PC-3 (cell line): ENCODE measurements around the gene FAN1. TPM values are rescaled to one million over a fixed set of nuclear protein-coding genes. Genes with fewer than 3 reads are reported as not detected.

Experiments used
- ATAC-seq: fragments of 200-7000 bp; cut with Tn5 transposase; 2 replicates; pipeline ENCODE4 v1.9.1; 2020; ENCODE audit warnings: mild to moderate bottlenecking, moderate library complexity
- BruUV-seq: library from RNA; stranded (reverse); fragments of 400-500 nt; replicated peaks from 2 replicates; lab custom pipeline; 2021; lab: Mats Ljungman, UMichigan
- CTCF ChIA-PET: fragments of 300-600 bp; sonication (Branson Sonifier 250); formaldehyde crosslinking; loops from one replicate; lab custom pipeline; 2022; ENCODE audit warnings: antibody characterized with exemption; lab: Charles Lee
- POLR2A ChIA-PET: fragments of 300-600 bp; sonication (Branson Sonifier 250); formaldehyde crosslinking; loops from one replicate; lab custom pipeline; 2022; ENCODE audit warnings: antibody characterized with exemption; ENCODE audit not compliant: unreplicated experiment; lab: Charles Lee
- DNase-seq: peaks from one replicate; pipeline ENCODE4 v3.0.0-alpha.2; 2015
- H2AFZ ChIP-seq: fragments of 300-600 bp; sonication (generic); 2 replicates; pipeline ENCODE4 v1.6.0; 2016; ENCODE audit warnings: antibody characterized with exemption, low read length
- H3F3A ChIP-seq: fragments of 300-600 bp; sonication (generic); one replicate; pipeline ENCODE4 v1.6.0; 2017; ENCODE audit warnings: antibody characterized with exemption, low read length, control low read depth, mild to moderate bottlenecking; ENCODE audit not compliant: unreplicated experiment
- H3K27ac ChIP-seq: fragments of 300-600 bp; sonication (generic); 2 replicates; pipeline ENCODE4 v1.5.1; 2016; ENCODE audit warnings: mild to moderate bottlenecking, low read length
- H3K27me3 ChIP-seq: fragments of 300-600 bp; sonication (generic); 2 replicates; pipeline ENCODE4 v1.6.1; 2016; ENCODE audit warnings: low read length, mixed read lengths
- H3K36me3 ChIP-seq: fragments of 300-600 bp; sonication (generic); 2 replicates; pipeline ENCODE4 v1.6.1; 2016; ENCODE audit warnings: low read depth, mixed run types, low read length, mixed read lengths
- H3K4me1 ChIP-seq: fragments of 300-600 bp; sonication (generic); 2 replicates; pipeline ENCODE4 v1.5.1; 2016; ENCODE audit warnings: low read length; ENCODE audit not compliant: insufficient read depth
- H3K4me2 ChIP-seq: fragments of 300-600 bp; sonication (generic); 2 replicates; pipeline ENCODE4 v1.6.0; 2016; ENCODE audit warnings: low read length
- H3K4me3 ChIP-seq: fragments of 300-600 bp; sonication (generic); 2 replicates; pipeline ENCODE4 v1.5.1; 2016; ENCODE audit warnings: mild to moderate bottlenecking, low read length, mixed read lengths
- H3K79me2 ChIP-seq: fragments of 300-600 bp; sonication (generic); 2 replicates; pipeline ENCODE4 v1.6.1; 2017; ENCODE audit warnings: low read length, mixed read lengths
- H3K9ac ChIP-seq: fragments of 300-600 bp; sonication (generic); 2 replicates; pipeline ENCODE4 v1.6.0; 2016; ENCODE audit warnings: mild to moderate bottlenecking, low read length
- H3K9me2 ChIP-seq: fragments of 300-600 bp; sonication (generic); replicated peaks from 2 replicates; pipeline ENCODE4 v1.6.1; 2016; ENCODE audit warnings: mixed run types, low read length, mixed read lengths
- H3K9me3 ChIP-seq: fragments of 300-600 bp; sonication (generic); 2 replicates; pipeline ENCODE4 v1.6.1; 2016; ENCODE audit warnings: low read length, mixed read lengths
- H4K20me1 ChIP-seq: fragments of 300-600 bp; sonication (generic); 2 replicates; pipeline ENCODE4 v1.6.1; 2016; ENCODE audit warnings: low read length, mixed read lengths
- EZH2 ChIP-seq: fragments of 300-600 bp; sonication (generic); IDR thresholded peaks from one replicate; pipeline ENCODE4 v1.6.1; 2017; ENCODE audit warnings: antibody characterized with exemption, mild to moderate bottlenecking, low read length; ENCODE audit not compliant: unreplicated experiment
- EZH2phosphoT487 ChIP-seq: fragments of 300-600 bp; sonication (generic); IDR thresholded peaks from 2 replicates; pipeline ENCODE4 v1.6.1; 2018; ENCODE audit warnings: mild to moderate bottlenecking, antibody characterized with exemption, low read length, borderline replicate concordance
- intact Hi-C: fragments of 100-400 bp; cut with micrococcal nuclease; formaldehyde crosslinking; loops from 2 replicates; pipeline ENCODE4 v1.9.0; 2023
- total RNA-seq: library from RNA; depleted of rRNA; stranded (reverse); fragments of >200 nt; gene quantifications from 2 replicates; pipeline ENCODE4 v1.2.3, GENCODE V29; 2014
- TF ChIP-seq, protein P1 (sequence below): fragments of 300-600 bp; sonication (generic); conservative IDR thresholded peaks from 2 replicates; pipeline ENCODE4 v1.5.1; 2017; ENCODE audit warnings: antibody characterized with exemption, low read depth, mild to moderate bottlenecking, low read length

FAN1 gene
- total RNA-seq, 1 experiment from 2014 or later = 16.4 TPM

DNA sequence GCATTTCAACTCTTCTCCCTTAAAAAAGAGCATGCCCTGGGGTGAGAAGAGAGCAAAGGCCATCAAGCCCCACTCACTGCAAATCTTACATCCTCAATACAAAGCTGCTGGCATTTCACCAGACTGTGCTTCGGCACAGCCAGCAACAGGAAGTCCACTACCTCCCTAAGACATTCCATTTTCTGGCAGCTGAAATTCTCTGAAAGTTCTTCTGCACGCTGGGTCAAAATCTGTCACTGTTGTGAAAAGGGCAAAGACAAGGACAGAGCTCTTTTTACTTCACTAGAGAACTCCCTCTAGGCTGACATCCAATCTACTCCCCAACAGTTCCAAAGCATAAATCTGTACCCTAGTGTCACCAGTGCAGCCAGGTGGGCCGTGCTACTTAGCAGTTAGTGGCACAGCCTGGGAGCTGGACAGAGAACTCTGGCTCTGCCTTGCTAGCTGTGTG lies 81.4 kb downstream of the FAN1 start:
- intact Hi-C loops = no loop called here
- peaks cover 11% of the 10 kb centered on the region for H3K4me1 ChIP-seq
- CTCF ChIA-PET = no interaction called here
- H3K27me3 ChIP-seq = no peaks in the 10 kb centered on the region
- H3K4me3 ChIP-seq = no peak overlapping the region
- no peaks in the 10 kb centered on the region for H3F3A ChIP-seq
- no peaks in the 10 kb centered on the region for H4K20me1 ChIP-seq
- no peak overlapping the region for H3K27ac ChIP-seq
- no peak overlapping the region for H3K9ac ChIP-seq
- BruUV-seq = no TSS peak
- no peak overlapping the region for H2AFZ ChIP-seq
- peaks cover 8% of the 10 kb centered on the region; the same call in 1 of the 2 replicates for H3K79me2 ChIP-seq
- H3K9me3 ChIP-seq = no peaks in the 10 kb centered on the region
- ATAC-seq = no peak
- H3K9me2 ChIP-seq = no peaks in the 10 kb centered on the region
- POLR2A ChIA-PET = no interaction called here
- TF ChIP-seq, protein P1, sequence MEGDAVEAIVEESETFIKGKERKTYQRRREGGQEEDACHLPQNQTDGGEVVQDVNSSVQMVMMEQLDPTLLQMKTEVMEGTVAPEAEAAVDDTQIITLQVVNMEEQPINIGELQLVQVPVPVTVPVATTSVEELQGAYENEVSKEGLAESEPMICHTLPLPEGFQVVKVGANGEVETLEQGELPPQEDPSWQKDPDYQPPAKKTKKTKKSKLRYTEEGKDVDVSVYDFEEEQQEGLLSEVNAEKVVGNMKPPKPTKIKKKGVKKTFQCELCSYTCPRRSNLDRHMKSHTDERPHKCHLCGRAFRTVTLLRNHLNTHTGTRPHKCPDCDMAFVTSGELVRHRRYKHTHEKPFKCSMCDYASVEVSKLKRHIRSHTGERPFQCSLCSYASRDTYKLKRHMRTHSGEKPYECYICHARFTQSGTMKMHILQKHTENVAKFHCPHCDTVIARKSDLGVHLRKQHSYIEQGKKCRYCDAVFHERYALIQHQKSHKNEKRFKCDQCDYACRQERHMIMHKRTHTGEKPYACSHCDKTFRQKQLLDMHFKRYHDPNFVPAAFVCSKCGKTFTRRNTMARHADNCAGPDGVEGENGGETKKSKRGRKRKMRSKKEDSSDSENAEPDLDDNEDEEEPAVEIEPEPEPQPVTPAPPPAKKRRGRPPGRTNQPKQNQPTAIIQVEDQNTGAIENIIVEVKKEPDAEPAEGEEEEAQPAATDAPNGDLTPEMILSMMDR = no peak
- TF ChIP-seq EZH2phosphoT487 (no peak), EZH2 (no peak)
- H3K4me2 ChIP-seq = no peak overlapping the region
- no peak for DNase-seq
- no peaks in the 10 kb centered on the region; the same call in 1 of the 2 replicates for H3K36me3 ChIP-seq

DNA sequence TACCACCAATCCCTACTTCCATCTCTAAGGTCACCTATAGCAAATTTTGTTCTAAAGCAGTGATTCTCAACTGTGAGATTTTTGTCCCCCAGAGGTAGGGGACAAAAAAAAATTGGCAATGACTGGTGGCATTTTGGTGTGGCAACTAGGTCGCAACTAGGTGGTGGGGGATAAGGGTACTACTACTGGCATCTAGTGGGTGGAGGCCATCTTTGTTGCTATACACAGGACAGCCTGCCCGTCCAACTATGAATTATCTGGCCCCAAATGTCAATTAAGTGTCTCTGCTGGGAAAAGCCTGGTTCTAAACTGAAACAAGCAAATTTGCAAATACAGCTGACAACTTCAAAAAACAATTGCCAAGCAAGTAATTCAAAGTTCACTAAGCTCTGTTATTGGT lies 86.3 kb downstream of the FAN1 start:
- Histone ChIP-seq H3K4me1 (peaks cover 20% of the 10 kb centered on the region), H3K36me3 (no peaks in the 10 kb centered on the region; the same call in 1 of the 2 replicates), H3F3A (no peaks in the 10 kb centered on the region), H3K4me3 (peak overlapping the region; percentile 100), H3K27ac (no peak overlapping the region), H3K27me3 (no peaks in the 10 kb centered on the region), H3K9me3 (no peaks in the 10 kb centered on the region), H3K4me2 (peak overlapping the region; percentile 95), H3K9me2 (no peaks in the 10 kb centered on the region), H2AFZ (peak overlapping the region; percentile 99; the same call in 1 of the 2 replicates), H3K79me2 (peaks cover 20% of the 10 kb centered on the region), H4K20me1 (no peaks in the 10 kb centered on the region), H3K9ac (peak overlapping the region; percentile 89; the same call in 1 of the 2 replicates)
- intact Hi-C loops = loop anchor here (2.0 to 10.0 kb wide), 7 partner anchors 35 to 497 kb away; partner anchors contain the start of genes FAN1 and KLF13
- POLR2A ChIA-PET = no interaction called here
- TF ChIP-seq, protein P1 = no peak; the same call in 1 of the 2 replicates
- no peak for TF ChIP-seq EZH2phosphoT487
- no peak for TF ChIP-seq EZH2
- no peak for DNase-seq
- no peak for ATAC-seq
- CTCF ChIA-PET = no interaction called here
- BruUV-seq = no TSS peak
